Measurements from ENCODE around the gene SORBS1. TPM values are rescaled to one million over a fixed set of nuclear protein-coding genes. Genes with fewer than 3 reads are reported as not detected.

The SORBS1 gene
- total and polyA plus RNA-seq, 9 of the 15 experiments (the other 6 are each of a cell fraction or from before 2014, with no cell fraction given) = 2.0 to 13.3 (median 6.5) TPM

- TF ChIP-seq, protein P1, sequence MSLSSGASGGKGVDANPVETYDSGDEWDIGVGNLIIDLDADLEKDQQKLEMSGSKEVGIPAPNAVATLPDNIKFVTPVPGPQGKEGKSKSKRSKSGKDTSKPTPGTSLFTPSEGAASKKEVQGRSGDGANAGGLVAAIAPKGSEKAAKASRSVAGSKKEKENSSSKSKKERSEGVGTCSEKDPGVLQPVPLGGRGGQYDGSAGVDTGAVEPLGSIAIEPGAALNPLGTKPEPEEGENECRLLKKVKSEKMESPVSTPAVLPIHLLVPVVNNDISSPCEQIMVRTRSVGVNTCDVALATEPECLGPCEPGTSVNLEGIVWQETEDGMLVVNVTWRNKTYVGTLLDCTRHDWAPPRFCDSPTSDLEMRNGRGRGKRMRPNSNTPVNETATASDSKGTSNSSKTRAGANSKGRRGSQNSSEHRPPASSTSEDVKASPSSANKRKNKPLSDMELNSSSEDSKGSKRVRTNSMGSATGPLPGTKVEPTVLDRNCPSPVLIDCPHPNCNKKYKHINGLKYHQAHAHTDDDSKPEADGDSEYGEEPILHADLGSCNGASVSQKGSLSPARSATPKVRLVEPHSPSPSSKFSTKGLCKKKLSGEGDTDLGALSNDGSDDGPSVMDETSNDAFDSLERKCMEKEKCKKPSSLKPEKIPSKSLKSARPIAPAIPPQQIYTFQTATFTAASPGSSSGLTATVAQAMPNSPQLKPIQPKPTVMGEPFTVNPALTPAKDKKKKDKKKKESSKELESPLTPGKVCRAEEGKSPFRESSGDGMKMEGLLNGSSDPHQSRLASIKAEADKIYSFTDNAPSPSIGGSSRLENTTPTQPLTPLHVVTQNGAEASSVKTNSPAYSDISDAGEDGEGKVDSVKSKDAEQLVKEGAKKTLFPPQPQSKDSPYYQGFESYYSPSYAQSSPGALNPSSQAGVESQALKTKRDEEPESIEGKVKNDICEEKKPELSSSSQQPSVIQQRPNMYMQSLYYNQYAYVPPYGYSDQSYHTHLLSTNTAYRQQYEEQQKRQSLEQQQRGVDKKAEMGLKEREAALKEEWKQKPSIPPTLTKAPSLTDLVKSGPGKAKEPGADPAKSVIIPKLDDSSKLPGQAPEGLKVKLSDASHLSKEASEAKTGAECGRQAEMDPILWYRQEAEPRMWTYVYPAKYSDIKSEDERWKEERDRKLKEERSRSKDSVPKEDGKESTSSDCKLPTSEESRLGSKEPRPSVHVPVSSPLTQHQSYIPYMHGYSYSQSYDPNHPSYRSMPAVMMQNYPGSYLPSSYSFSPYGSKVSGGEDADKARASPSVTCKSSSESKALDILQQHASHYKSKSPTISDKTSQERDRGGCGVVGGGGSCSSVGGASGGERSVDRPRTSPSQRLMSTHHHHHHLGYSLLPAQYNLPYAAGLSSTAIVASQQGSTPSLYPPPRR (CRISPR knock-in tag; IDR thresholded peaks at IDR 0.05; ENCODE audit: borderline replicate concordance) = peak; percentile 50; the same call in 1 of the 2 replicates
- peak; percentile 99 for TF ChIP-seq RNF2 (IDR thresholded peaks at IDR 0.05)
- no peak for TF ChIP-seq TCF7L2 (IDR thresholded peaks at IDR 0.05; ENCODE audit: low read depth, low read length)
- peak; percentile 62; the same call in 1 of the 2 replicates for TF ChIP-seq MITF (IDR thresholded peaks at IDR 0.05)
- TF ChIP-seq ZNF224 (CRISPR knock-in tag; IDR thresholded peaks at IDR 0.05) = no peak
- TF ChIP-seq TFE3 (CRISPR knock-in tag; IDR thresholded peaks at IDR 0.05) = no peak
- TF ChIP-seq CHD4 (IDR thresholded peaks at IDR 0.05; ENCODE audit: insufficient read depth, insufficient replicate concordance, low read depth, low read length, poor library complexity, severe bottlenecking) = no peak
- peak; percentile 97 for TF ChIP-seq PML (IDR thresholded peaks at IDR 0.05; ENCODE audit: low read length)
- TF ChIP-seq, protein P2, sequence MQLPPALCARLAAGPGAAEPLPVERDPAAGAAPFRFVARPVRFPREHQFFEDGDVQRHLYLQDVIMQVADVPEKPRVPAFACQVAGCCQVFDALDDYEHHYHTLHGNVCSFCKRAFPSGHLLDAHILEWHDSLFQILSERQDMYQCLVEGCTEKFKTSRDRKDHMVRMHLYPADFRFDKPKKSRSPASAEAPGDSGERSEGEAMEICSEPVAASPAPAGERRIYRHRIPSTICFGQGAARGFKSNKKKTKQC (CRISPR knock-in tag; IDR thresholded peaks at IDR 0.05) = no peak
- TF ChIP-seq ZNF197 (CRISPR knock-in tag; IDR thresholded peaks at IDR 0.05; ENCODE audit: low read depth) = peak; percentile 27; the same call in 1 of the 2 replicates
- no peak for TF ChIP-seq NUFIP1 (IDR thresholded peaks at IDR 0.05; ENCODE audit: partially characterized antibody)
- TF ChIP-seq HMGN3 (IDR thresholded peaks at IDR 0.05; ENCODE audit: borderline replicate concordance, extremely low read depth, insufficient read length, low read depth, low read length) = peak; percentile 93
- TF ChIP-seq RAD21 (CRISPR knock-in tag; conservative IDR thresholded peaks at IDR 0.05 in 1 of 2, IDR thresholded peaks at IDR 0.05 in 1 of 2) = peak in 1 of 2 experiments; percentile 39; a peak in 2 of 4 replicates
- TF ChIP-seq KHSRP (IDR thresholded peaks at IDR 0.05) = peak; percentile 84
- peak in 1 of 2 experiments; percentile 87; a peak in 2 of 4 replicates for TF ChIP-seq HDAC1 (IDR thresholded peaks at IDR 0.05)
- no peak for TF ChIP-seq RAD51 (IDR thresholded peaks at IDR 0.05; ENCODE audit: borderline replicate concordance, low read depth)
- TF ChIP-seq SMAD1 (IDR thresholded peaks at IDR 0.05; ENCODE audit: low read depth, low read length, partially characterized antibody) = peak; percentile 79
- no peak for TF ChIP-seq HDAC6 (IDR thresholded peaks at IDR 0.05; ENCODE audit: low read depth, low read length)
- no peak for TF ChIP-seq CEBPB (tag; IDR thresholded peaks at IDR 0.05)
- TF ChIP-seq ZNF79 (CRISPR knock-in tag; IDR thresholded peaks at IDR 0.05; ENCODE audit: low read depth) = no peak
- peak; percentile 94 for TF ChIP-seq NCOA1 (IDR thresholded peaks at IDR 0.05; ENCODE audit: low read depth)
These were observed 29.2 kb downstream of the SORBS1 start (continued) for GRCh38 chr10:95531994-95532399.
